Transverse colon (tissue), 4 donors: Measurements from ENCODE around the gene KCTD17.

Experiments
- POLR2AphosphoS5 ChIP-seq, 3 donors: sonication (generic); formaldehyde crosslinking; IDR thresholded peaks; one replicate each; pipeline ENCODE4 v1.6.1; 2016; ENCODE audit warnings: antibody characterized with exemption in 3 of 3
- TF ChIP-seq, protein P1 (sequence below), 5 experiments: fragments of 200-600 bp in 3 of 5; fragments of 450-650 bp in 2 of 5; sonication (generic) in 3 of 5; IDR thresholded peaks; 1 replicate in 2 of 5; 2 replicates in 3 of 5; pipeline ENCODE4 v1.5.1; 2016 to 2017; ENCODE audit warnings: antibody characterized with exemption in 5 of 5, inconsistent platforms in 3 of 5, mild to moderate bottlenecking in 2 of 5, moderate library complexity in 1 of 5

DNA sequence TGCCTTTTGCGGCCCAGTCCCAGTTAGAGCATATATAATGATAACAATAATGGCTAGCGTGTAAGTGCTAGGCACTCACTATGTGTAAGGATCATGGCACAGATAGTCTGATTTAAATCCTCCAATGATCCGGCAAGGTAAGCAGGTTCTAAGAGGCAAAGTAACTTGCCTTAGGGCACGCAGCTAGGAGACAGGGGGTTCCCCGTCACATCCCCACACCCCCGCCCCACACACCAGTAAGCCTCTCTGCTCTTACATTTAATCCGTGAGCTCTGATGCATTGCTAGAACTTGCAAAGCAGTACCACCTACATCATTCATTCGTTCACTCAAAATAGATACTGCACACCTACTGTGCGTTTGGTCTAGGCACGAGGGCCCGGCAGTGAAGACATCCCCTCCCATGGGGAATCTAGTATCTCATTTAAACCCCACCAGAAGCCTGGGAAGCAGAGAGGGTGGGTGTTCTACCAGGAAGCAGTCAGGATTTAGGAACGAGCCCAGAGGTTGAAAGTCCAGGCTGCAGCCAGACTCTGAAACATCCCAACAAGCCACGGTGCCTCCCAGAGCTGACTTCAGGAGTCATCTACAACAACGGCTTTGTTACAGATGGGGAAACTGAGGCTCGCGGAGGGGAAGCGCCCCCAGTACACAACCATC lies 37.3 kb downstream of the KCTD17 start:
- TF ChIP-seq, protein P1, sequence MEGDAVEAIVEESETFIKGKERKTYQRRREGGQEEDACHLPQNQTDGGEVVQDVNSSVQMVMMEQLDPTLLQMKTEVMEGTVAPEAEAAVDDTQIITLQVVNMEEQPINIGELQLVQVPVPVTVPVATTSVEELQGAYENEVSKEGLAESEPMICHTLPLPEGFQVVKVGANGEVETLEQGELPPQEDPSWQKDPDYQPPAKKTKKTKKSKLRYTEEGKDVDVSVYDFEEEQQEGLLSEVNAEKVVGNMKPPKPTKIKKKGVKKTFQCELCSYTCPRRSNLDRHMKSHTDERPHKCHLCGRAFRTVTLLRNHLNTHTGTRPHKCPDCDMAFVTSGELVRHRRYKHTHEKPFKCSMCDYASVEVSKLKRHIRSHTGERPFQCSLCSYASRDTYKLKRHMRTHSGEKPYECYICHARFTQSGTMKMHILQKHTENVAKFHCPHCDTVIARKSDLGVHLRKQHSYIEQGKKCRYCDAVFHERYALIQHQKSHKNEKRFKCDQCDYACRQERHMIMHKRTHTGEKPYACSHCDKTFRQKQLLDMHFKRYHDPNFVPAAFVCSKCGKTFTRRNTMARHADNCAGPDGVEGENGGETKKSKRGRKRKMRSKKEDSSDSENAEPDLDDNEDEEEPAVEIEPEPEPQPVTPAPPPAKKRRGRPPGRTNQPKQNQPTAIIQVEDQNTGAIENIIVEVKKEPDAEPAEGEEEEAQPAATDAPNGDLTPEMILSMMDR (IDR thresholded peaks at IDR 0.05): no peak
- no peak for TF ChIP-seq POLR2AphosphoS5 (IDR thresholded peaks at IDR 0.05)
